ENCODE measurements around the gene FAHD2A.
"Not testable (repeated sequence)": the region's sequence is repeated elsewhere in the genome, so short reads cannot be mapped to it uniquely, and the experiment has no call there.

FAHD2A gene

GRCh38 chr2:95375532-95376150 lies 26.9 kb upstream of the FAHD2A start:
- Histone ChIP-seq H3K9me3 (ENCODE audit: insufficient read depth, low read depth, low read length) (no peaks in the 10 kb centered on the region), H3K4me3 (ENCODE audit: low read length, poor library complexity, severe bottlenecking) (no peak overlapping the region), H3K4me2 (ENCODE audit: low read depth, low read length, poor library complexity, severe bottlenecking) (no peak overlapping the region), H3K27me3 (ENCODE audit: insufficient read depth, low read length, poor library complexity, severe bottlenecking) (no peaks in the 10 kb centered on the region), H3K9ac (ENCODE audit: low read depth, low read length, poor library complexity, severe bottlenecking) (no peak overlapping the region), H4K20me1 (ENCODE audit: insufficient read depth, low read length, poor library complexity, severe bottlenecking) (no peaks in the 10 kb centered on the region), H3F3A (ENCODE audit: low read depth) (no peaks in the 10 kb centered on the region), H3K79me2 (ENCODE audit: insufficient read depth, low read length) (no peaks in the 10 kb centered on the region), H3K9me2 (replicated peaks; ENCODE audit: low read depth, low read length) (no peaks in the 10 kb centered on the region), H3K36me3 (ENCODE audit: insufficient read depth, low read length) (no peaks in the 10 kb centered on the region), H2AFZ (ENCODE audit: low read length) (no peak overlapping the region), H3K4me1 (ENCODE audit: insufficient read depth, low read length, poor library complexity, severe bottlenecking) (no peaks in the 10 kb centered on the region)
- TF ChIP-seq EZH2phosphoT487 (IDR thresholded peaks at IDR 0.05; ENCODE audit: borderline replicate concordance) (no peak), CTCF (conservative IDR thresholded peaks at IDR 0.05; ENCODE audit: low read length) (no peak)

GRCh38 chr2:95376311-95377215 lies 25.9 kb upstream of the FAHD2A start:
- Histone ChIP-seq H3K4me2 (ENCODE audit: low read depth, low read length, poor library complexity, severe bottlenecking) (no peak overlapping the region), H3K4me1 (ENCODE audit: insufficient read depth, low read length, poor library complexity, severe bottlenecking) (no peaks in the 10 kb centered on the region), H3K9me3 (ENCODE audit: insufficient read depth, low read depth, low read length) (no peaks in the 10 kb centered on the region), H3K9ac (ENCODE audit: low read depth, low read length, poor library complexity, severe bottlenecking) (no peak overlapping the region), H3K27me3 (ENCODE audit: insufficient read depth, low read length, poor library complexity, severe bottlenecking) (no peaks in the 10 kb centered on the region), H3F3A (ENCODE audit: low read depth) (no peaks in the 10 kb centered on the region), H3K4me3 (ENCODE audit: low read length, poor library complexity, severe bottlenecking) (no peak overlapping the region), H3K36me3 (ENCODE audit: insufficient read depth, low read length) (no peaks in the 10 kb centered on the region), H3K9me2 (replicated peaks; ENCODE audit: low read depth, low read length) (no peaks in the 10 kb centered on the region), H4K20me1 (ENCODE audit: insufficient read depth, low read length, poor library complexity, severe bottlenecking) (no peaks in the 10 kb centered on the region), H3K79me2 (ENCODE audit: insufficient read depth, low read length) (no peaks in the 10 kb centered on the region), H2AFZ (ENCODE audit: low read length) (no peak overlapping the region)
- TF ChIP-seq CTCF (conservative IDR thresholded peaks at IDR 0.05; ENCODE audit: low read length) (no peak), EZH2phosphoT487 (IDR thresholded peaks at IDR 0.05; ENCODE audit: borderline replicate concordance) (no peak)

- TF ChIP-seq CTCF (conservative IDR thresholded peaks at IDR 0.05; ENCODE audit: low read length) (no peak), EZH2phosphoT487 (IDR thresholded peaks at IDR 0.05; ENCODE audit: borderline replicate concordance) (no peak)
These were observed 25.0 kb upstream of the FAHD2A start for GRCh38 chr2:95377216-95378123.

GRCh38 chr2:95378281-95378680 lies 24.2 kb upstream of the FAHD2A start:
- not testable (repeated sequence) for H3K9me3 ChIP-seq (ENCODE audit: insufficient read depth, low read depth, low read length); H3K9me2 ChIP-seq (replicated peaks; ENCODE audit: low read depth, low read length); H3K4me3 ChIP-seq (ENCODE audit: low read length, poor library complexity, severe bottlenecking); H2AFZ ChIP-seq (ENCODE audit: low read length); H3K4me1 ChIP-seq (ENCODE audit: insufficient read depth, low read length, poor library complexity, severe bottlenecking); H3K27me3 ChIP-seq (ENCODE audit: insufficient read depth, low read length, poor library complexity, severe bottlenecking); H3F3A ChIP-seq (ENCODE audit: low read depth); H3K36me3 ChIP-seq (ENCODE audit: insufficient read depth, low read length); H4K20me1 ChIP-seq (ENCODE audit: insufficient read depth, low read length, poor library complexity, severe bottlenecking); H3K9ac ChIP-seq (ENCODE audit: low read depth, low read length, poor library complexity, severe bottlenecking); H3K79me2 ChIP-seq (ENCODE audit: insufficient read depth, low read length); H3K4me2 ChIP-seq (ENCODE audit: low read depth, low read length, poor library complexity, severe bottlenecking)

More at GRCh38 chr2:95377216-95378123, 25.0 kb upstream of the FAHD2A start:
- Histone ChIP-seq H3K79me2 (ENCODE audit: insufficient read depth, low read length) (no peaks in the 10 kb centered on the region), H3K4me1 (ENCODE audit: insufficient read depth, low read length, poor library complexity, severe bottlenecking) (no peaks in the 10 kb centered on the region), H3K9ac (ENCODE audit: low read depth, low read length, poor library complexity, severe bottlenecking) (no peak overlapping the region), H3K9me3 (ENCODE audit: insufficient read depth, low read depth, low read length) (no peaks in the 10 kb centered on the region), H3K4me2 (ENCODE audit: low read depth, low read length, poor library complexity, severe bottlenecking) (no peak overlapping the region), H3K27me3 (ENCODE audit: insufficient read depth, low read length, poor library complexity, severe bottlenecking) (no peaks in the 10 kb centered on the region), H3K4me3 (ENCODE audit: low read length, poor library complexity, severe bottlenecking) (no peak overlapping the region), H3K9me2 (replicated peaks; ENCODE audit: low read depth, low read length) (no peaks in the 10 kb centered on the region), H3F3A (ENCODE audit: low read depth) (no peaks in the 10 kb centered on the region), H2AFZ (ENCODE audit: low read length) (no peak overlapping the region), H4K20me1 (ENCODE audit: insufficient read depth, low read length, poor library complexity, severe bottlenecking) (no peaks in the 10 kb centered on the region), H3K36me3 (ENCODE audit: insufficient read depth, low read length) (no peaks in the 10 kb centered on the region)

All from Loucy (cell line).